NCI-H2196 treated with DMSO at 0.1 percent for 48 hours (cell line): ENCODE data around the gene ZMYM4.
"Not testable (repeated sequence)": the region's sequence is repeated elsewhere in the genome, so short reads cannot be mapped to it uniquely, and the experiment has no call there.

Source experiments
- DNase-seq: peaks from one replicate; lab custom pipeline; 2025; ENCODE audit not compliant: unreplicated experiment; lab: John Stamatoyannopoulos, UW

The ZMYM4 gene

DNA sequence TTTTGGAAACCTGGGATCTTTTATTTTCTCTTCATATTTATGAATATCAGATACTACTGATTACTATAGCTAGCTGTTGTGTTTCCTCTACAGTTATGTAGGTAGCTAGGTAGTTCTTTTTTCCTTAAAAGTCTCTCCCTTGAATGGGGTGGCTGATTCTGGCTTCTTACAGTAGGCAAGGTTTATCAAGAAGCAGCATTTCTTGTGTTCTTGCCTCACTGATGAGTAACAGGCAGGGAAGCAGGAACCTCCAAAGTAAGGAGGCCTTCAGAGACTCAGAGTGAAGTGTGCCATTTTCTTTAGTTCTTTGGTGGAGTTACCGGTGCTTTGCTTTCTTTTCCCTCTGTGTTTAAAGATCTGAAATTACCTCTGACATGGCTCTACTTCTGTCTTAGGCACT lies 56.0 kb downstream of the ZMYM4 start:
- no peak for DNase-seq

DNA sequence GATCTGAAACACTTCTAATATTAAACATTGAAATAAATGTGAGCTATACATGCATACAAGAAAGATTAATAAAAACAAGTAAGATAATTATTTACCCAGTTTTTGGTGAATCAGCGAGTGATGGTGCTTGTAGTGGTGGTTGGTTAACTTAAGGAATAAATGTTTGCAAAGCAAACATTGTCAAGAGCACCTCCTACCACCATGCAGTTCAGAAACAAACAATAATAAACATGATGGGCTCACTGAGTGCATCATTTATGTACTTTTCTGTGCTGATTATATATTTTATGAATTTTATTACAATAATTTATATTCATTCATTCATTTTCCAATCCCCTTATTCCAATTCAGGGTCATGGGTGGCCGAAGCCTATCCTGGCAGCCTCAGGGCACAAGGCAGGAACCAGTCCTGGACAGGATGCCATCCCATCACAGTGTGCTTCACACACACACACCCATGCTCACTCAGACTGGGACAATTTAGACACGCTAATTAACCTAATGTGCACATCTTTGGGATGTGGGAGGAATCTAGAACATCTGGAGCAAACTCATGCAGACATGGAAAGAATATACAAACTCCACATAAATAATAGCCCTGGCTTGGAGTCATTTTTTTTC lies 57.8 kb downstream of the ZMYM4 start:
- DNase-seq: no peak

DNA sequence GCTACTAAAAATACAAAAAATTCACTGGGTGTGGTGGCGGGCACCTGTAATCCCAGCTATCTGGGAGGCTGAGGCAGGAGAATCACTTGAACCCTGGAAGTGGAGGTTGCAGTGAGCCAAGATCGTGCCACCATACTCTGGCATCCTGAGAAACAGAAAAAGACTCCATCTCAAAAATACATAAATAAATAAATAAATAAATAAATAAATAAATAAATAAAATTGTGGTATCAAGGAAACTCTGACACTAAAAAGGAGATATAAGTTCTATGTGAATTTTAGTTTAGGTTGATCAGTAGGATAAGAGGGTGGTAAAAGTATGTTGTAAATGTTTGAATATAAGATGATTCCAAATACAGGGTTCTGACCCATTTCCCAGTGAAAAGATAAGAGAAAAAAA lies 63.1 kb downstream of the ZMYM4 start:
- DNase-seq: not testable (repeated sequence)

DNA sequence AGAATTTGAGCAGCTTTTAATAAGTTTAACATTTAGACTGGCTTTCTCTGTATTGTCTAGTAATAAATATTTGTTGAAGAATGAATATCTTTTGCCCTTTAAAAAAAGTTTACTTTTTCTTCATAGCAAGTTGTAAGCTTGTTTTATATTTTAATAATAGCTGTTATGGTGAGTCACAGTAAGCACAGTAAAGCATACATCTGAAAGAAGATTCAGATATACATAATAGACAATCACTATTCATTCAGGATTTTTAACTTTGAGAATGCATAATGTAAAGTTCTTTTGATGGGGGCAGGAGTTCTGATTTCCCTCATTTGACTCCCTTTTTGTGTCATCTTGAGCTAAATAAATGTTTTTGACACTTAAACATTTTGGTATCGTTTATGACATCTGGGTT lies 66.0 kb downstream of the ZMYM4 start:
- DNase-seq: no peak

DNA sequence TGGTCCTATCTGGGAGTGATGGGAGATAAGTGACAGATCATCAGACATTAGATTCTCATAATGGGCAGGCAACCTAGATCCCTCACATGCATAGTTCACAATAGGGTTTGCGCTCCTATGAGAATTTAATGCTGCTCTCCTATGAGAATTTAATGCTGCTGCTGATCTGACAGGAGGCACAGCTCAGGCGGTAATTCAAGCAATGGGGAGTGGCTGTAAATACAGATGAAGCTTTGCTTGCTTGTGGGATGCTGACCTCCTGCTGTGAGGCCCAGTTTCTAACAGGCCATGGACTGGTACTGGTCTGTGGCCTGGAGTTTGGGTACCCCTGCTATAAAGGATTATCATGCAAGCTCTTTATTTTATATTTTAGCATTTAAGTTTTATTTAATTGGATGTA lies 72.0 kb downstream of the ZMYM4 start:
- DNase-seq: no peak

DNA sequence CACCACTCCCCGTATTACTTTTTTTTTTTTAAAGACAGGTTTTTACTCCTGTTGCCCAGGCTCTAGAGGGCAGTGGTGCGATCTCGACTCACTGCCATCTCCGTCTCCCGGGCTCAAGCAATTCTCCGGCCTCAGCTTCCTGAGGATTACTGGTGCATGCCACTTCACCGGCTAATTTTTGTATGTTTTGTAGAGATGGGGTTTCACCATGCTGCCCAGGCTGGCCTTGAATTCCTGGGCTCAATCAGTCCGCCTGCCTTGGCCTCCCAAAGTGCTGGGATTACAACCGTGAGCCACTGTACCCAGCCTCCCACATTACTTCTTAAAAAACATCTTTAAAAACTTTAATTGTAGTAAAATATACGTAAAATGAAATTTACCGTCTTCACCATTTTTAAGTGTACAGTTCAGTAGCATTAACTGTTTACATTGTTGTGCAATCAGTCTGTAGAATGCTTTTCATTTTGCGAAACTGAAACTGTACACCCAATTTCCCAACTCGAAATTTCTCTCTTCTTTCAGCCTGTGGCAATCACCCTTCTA lies 77.0 kb downstream of the ZMYM4 start:
- no peak for DNase-seq

DNA sequence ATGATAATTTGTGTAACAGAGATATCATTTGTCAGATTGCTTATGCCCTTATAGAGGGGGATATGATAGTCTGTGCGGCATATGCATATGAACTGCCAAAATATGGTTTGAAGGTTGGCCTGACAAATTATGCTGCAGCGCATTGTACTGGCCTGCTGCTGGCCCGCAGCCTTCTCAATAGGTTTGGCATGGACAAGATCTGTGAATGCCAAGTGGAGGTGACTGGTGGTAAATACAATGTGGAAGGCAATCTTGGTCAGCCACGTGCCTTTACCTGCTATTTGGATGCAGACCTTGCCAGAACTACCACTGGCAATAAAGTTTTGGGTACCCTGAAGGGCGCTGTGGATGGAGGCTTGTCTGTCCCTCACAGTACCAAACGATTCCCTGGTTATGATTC lies 82.4 kb downstream of the ZMYM4 start:
- DNase-seq: no peak

DNA sequence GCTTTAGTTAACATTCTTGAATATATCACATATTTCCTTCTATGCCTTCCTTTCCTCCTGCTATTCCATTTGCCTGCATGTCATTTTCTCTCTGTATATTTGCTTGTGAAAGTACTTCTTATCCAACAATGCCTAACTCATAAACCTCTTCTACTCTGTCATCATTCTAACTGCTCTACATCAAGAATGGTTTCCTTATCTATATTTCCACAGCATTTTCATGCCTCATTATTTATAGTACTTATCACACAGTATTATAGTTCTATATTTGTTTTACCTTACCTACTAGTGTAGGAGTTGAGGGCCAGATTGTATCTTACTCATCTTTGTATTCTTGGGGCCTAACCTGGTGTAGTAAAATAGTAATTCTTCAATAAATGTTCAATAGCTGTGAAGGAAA lies 91.5 kb downstream of the ZMYM4 start:
- no peak for DNase-seq

DNA sequence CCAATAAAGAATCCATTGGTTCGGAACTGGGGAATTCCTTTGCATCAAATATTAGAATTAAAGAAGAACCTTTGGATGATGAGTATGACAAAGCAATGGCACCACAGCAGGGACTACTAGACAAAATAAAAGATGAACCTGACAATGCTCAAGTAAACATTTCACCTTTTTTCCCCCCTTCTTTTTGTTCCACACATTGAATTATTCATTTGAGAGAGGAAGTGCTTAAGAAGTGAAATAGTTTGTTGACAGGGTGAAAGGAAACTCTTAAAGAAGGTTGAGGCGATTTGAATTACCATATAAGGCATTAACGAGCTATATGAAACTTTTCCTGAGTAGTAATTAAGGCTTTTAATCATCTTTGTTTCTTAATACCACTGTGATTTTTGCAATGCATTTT lies 93.1 kb downstream of the ZMYM4 start:
- DNase-seq: no peak

DNA sequence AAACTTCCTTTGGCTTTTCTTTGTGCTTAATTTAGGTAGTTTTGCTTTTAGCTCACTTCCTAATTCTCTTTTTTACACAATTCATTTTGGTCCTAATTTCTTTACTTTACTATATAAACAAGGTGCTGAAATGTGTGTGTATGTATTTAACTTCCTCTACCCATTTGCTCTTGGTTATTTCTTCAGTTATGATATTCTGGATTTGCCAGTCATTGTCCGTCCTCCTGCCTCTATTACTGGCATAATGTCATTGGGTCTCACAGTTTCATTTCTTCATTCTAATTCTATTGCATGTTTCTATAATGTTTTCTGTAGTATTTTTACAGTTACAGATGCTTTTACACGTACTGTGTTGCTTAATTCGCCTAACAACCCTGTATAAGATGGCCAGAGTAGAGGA lies 96.2 kb downstream of the ZMYM4 start:
- DNase-seq: no peak

DNA sequence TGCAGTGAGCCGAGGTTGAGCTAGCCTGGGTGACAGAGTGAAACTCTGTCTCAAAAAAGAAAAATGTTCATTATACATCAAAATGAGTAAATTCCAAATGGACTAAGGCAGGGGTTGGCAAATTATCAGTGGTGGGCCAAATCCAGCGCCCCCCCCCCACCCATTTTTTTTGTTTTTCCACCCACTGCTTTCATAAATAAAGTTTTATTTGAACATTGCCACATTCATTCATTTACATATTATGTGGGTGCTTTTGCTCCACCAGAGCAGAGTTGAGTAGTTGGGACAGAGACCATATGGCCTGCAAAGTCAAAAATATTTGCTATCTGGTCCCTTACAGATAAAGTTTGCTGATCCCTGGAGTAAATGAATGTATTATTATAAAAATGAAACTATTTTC lies 99.4 kb downstream of the ZMYM4 start:
- no peak for DNase-seq

DNA sequence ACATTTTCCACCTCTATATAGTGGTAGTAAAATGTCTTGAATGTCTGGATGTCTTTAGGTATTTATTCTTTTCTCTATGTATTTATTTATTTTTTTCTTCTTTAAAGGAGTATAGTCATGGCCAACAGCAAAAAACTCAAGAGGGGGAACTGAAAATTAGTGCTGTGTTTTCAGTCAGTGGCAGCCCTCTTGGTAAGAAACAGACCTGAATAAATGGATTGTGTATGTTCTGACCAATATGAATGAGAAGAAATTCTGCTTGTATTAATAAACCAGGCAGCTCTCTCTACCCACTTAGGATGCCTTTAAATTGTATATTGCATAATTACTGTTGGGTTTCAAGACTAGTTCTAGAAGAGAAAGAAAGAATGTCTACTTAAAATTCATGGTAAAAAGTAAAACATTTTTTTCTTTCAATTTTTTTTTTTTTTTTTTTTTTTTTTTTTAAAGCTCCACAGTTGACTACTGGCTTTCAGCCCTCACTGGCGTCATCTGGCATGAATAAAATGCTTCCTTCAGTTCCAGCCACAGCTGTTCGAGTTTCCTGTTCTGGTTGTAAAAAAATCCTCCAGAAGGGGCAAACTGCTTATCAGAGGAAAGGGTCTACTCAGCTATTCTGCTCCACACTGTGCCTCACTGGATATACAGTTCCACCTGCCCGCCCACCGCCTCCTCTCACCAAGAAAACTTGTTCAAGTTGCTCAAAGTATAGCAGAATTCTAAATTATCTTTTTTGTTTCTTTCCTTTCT lies 101.6 kb downstream of the ZMYM4 start:
- no peak for DNase-seq

DNA sequence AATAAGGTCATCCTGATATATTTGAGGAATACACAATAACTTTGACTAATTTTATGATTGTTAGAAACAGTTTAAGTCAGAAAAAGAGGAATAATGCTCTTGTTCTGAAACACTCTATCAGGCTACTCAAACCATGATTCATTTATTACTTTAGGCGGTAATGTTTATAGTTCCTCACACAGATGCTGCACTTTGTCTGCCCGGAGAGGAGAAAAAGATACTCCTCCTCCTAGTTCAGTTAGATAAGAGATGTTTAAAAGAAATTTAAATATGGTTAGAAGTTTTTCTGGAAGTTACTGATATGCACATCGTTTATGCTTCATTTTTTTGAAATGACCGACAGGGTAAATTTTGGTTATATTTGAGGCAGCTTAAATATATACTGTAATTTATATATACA lies 103.0 kb downstream of the ZMYM4 start:
- DNase-seq: no peak

DNA sequence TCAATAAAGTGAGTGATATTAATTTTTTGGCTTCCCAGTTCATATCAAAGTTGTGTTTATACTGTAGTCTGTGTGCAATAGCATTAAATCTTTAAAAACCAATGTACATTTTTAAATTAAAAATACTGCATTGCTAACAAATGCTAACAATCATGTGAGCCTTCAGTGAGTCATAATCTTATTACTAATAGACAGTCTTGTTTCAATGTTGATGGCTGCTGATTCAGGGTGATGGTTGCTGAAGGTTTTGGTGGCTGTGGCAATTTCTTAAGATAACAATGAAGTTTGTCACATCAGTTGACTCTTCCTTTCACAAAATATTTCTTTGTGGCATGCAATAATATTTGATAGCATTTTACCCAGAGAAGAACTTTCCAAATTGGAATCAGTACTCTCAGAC lies 109.0 kb downstream of the ZMYM4 start:
- no peak for DNase-seq

DNA sequence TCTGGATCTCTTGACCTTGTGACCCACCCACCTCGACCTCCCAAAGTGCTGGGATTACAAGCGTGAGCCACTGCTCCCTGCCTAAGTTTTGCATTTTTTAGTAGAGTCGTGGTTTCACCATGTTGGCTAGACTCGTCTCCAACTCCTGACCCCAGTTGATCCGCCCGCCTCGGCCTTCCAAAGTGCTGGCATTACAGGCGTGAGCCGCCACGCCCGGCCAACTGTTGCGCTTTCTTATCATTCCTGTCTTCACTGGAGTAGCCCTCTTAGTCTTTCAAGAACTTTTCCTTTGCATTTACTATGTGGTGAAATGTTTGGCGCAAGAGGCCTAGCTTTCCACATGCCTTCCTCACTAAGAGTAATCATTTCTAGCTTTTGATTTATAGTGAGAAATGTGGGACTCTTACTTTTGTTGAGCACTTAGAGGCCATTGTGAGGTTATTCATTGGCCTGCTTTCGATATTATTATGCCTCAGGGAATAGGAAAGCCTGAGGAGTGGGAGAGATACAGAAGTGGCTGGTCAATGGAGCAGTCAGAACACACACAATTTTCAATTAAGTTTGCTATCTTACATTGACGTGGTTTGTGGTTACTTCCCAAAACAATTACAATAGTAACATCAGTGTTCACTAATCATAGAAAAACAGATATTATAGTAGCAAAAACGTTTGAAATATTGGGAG lies 111.0 kb downstream of the ZMYM4 start:
- DNase-seq: no peak

DNA sequence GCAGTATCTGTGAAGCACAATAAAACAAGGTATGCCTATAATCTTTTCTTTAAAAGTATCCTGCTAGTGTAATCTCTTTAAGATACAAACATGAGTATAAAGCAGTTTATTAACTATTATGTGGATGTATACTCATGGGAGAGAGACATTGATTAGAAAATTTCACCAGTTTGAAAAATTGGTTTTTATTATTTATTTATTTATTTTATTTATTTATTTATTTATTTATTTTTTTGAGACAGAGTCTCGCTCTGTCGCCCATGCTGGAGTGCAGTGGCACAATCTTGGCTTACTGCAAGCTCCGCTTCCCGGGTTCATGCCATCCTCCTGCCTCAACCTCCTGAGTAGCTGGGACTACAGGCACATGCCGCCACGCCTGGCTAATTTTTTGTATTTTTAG lies 111.6 kb downstream of the ZMYM4 start:
- not testable (repeated sequence) for DNase-seq

DNA sequence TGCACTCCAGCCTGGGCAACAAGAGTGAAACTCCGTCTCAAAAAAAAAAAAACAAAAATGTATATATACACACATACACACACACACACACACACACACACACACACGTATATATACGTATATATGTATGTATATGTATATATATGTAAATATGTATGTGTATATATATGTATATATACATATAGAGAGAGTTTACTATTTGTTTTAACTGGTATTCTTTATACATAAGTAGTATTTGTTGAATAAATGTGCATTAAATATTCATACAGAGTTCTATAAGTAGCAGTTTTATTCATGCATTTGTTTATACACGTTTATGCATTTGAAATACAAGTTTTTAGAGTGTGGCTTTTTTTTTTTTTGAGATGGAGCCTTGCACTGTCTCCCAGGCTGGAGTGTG lies 113.6 kb downstream of the ZMYM4 start:
- DNase-seq: no peak

DNA sequence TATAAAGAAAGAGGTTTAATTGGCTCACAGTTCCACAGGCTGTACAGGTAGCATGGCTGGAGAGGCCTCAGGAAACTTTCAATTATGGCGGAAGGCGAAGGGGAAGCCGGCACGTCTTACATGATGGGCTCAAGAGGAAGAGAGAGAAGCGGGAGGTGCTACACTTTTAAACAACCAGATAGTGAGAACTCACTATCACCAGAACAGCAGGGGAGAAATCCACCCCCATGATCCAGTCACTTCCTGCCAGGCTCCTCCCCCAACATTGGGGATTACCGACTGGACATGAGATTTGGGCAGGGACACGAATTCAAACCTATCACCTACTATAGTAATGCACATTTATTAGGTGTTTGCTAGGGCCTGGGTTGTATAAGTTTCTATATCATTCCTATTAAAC lies 117.8 kb downstream of the ZMYM4 start:
- no peak for DNase-seq

DNA sequence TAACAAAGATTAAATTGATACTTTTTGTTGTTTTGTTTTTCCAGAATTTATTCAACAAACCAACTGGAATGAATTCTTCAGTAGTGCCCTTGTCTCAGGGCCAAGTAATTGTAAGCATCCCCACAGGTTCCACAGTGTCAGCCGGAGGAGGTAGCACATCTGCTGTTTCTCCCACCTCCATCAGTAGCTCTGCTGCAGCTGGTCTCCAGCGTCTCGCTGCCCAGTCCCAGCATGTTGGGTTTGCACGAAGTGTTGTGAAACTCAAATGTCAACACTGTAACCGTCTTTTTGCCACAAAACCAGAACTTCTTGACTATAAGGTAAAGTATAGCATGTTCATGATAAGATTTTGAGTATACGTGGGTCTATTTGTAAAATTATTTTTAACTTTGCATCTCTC lies 118.5 kb downstream of the ZMYM4 start:
- no peak for DNase-seq

DNA sequence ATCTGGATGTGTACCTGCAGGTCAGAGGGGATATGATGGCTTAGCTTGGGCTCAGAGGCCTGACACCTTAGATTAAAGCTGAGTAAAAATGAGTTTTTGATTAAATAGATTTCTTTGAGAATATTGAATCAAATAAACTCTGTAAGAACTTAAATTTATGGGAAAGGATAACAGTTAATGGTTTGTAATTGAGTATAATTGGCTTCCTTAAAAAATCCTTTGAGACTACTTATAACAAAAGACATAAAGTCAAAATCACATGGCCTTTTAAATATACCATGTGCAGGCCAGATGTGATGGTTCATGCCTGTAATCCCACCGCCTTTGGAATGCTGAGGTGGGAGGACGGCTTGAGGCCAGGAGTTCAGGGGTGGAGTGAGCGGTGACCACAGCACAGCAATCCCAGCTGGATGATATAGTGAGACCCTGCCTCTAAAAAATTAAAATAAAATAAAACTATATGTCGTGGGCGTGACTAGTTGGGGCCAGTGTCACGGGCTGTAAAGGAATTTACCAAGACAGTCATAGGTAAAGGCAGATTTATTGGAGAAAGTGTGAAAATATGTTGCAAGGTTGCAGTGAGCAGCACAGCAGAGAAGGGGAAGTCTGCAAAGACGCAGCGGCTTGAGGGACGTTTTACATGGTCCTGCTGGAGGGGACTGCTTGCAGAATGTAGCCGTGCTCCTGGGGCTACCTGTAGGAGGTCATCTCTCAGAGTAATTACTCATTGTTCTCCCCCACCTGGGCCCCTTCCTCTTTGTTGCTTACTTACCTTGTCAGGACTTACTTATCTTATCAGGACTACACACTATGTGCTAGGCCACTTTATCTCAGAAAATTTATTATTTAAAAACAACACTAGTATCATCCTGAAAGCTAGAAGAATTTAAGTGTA lies 122.3 kb downstream of the ZMYM4 start:
- no peak for DNase-seq

DNA sequence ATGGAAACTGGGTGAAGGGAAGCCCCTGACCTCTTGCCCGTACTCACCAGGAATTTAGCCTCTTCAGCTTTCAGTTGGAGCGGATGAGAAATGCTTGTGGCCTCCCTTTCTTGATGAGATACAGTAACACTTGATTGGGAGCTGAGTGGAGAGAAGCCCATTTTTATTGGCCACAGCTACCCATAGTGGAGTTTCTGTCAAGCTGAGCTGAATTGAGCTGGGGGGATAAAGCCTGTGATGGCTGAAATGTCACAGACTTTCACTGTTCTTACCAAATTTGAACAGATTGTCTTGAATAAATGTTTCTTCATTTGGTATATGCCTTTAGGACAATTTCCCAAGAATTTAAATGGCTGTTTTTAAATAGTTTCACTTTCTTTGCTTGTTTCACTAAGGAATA lies 125.9 kb downstream of the ZMYM4 start:
- no peak for DNase-seq
